SK-N-MC (cell line): Measurements from ENCODE around the gene SH3BP5.

Experiments
- EZH2 ChIP-seq: fragments of 200-600 bp; sonication (generic); IDR thresholded peaks from one replicate; pipeline ENCODE4 v1.6.1; 2017; ENCODE audit warnings: antibody characterized with exemption
- FOXP2 ChIP-seq: optimal IDR thresholded peaks from 2 replicates; pipeline ENCODE3; 2011; ENCODE audit warnings: mild to moderate bottlenecking, moderate library complexity; ENCODE audit not compliant: insufficient read depth; ENCODE audit errors: extremely low read length, control extremely low read depth
- POLR2AphosphoS5 ChIP-seq: IDR thresholded peaks from 2 replicates; pipeline ENCODE4 v1.6.1; 2012; ENCODE audit warnings: mild to moderate bottlenecking, low read depth, low read length, borderline replicate concordance

DNA sequence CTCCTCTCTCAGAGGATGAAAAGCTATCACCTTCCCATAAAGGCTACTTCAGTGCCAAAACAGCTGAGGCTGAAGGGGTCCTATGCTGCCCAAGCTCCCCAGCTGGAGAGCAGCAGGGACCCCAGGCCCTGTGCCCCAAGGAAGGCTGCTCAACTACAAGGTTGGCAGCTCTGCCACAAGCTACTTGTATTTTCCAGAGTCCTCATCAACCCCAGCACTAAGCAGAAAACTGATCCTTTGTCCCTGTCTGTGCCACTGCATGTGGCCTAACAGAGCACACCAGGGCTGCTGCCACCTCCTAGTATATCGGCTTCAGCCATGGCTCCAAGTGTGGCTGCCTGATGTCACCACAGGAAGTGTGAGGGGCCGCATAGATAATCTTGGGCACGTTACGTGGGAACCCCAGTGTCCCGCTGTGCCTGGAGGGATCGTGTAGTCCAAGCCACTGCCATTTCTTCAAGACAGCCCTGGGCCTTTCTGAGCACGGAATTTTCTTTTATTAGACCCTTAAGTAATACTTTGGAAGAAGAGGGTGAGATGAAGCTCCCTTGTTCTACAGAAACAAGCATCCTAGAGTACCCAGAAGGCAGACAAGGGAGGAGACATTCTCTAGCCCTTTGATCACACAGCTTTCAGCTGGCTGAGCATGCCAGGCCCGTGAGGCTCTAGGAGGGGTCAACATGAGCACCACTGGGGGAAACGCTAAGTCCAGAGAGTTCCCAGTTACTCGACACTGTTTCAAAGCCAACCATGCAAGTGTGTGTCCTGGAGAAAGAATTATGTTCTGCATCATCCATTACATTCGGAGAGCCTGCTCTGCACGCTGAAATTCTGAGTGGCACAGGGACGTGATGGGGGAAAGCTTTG, 65.6 kb downstream of the SH3BP5 start:
- TF ChIP-seq POLR2AphosphoS5, result no peak
- no peak for TF ChIP-seq EZH2
- no peak for TF ChIP-seq FOXP2
